Measurements from ENCODE around the gene ARL5C. TPM values are rescaled to one million over a fixed set of nuclear protein-coding genes. Genes with fewer than 3 reads are reported as not detected.

The ARL5C gene
- polyA plus RNA-seq, 1 donor (not counting 4 experiments of a cell fraction or from before 2014, with no cell fraction given), result not detected

- H3K9me3 ChIP-seq (ENCODE audit: control insufficient read depth, low read depth, low read length), result no peaks in the 10 kb centered on the region
- no peak for FAIRE-seq
- H3K79me2 ChIP-seq (ENCODE audit: control insufficient read depth, insufficient read depth, low read length), result peaks cover 40% of the 10 kb centered on the region
Observed at GRCh38 chr17:39196808-39197291, 30.9 kb upstream of the ARL5C start.

GRCh38 chr17:39196241-39196807 lies 30.4 kb upstream of the ARL5C start:
- Histone ChIP-seq H3K79me2 (ENCODE audit: control insufficient read depth, insufficient read depth, low read length) (peaks cover 35% of the 10 kb centered on the region), H3K4me3 (ENCODE audit: control insufficient read depth in 2 of 3, extremely low read depth in 1 of 3, insufficient read depth in 2 of 3, low read depth in 1 of 3, low read length in 3 of 3) (peak overlapping the region; percentile 53 to 75 (median 58)), H3K4me1 (ENCODE audit: control insufficient read depth, extremely low read depth, insufficient read depth, low read length) (peaks cover 15% of the 10 kb centered on the region), H3K9me1 (ENCODE audit: control insufficient read depth, extremely low read depth, insufficient read depth, low read length) (no peaks in the 10 kb centered on the region), H3K27ac (ENCODE audit: control insufficient read depth, insufficient read depth, low read length) (no peak overlapping the region), H3K9ac (ENCODE audit: control insufficient read depth, extremely low read depth, insufficient read depth, low read length) (peak overlapping the region; percentile 39), H2AFZ (ENCODE audit: control insufficient read depth, low read length) (no peak overlapping the region), H3K27me3 (ENCODE audit: control insufficient read depth, extremely low read depth, insufficient read depth, low read length) (no peaks in the 10 kb centered on the region), H3K9me3 (ENCODE audit: control insufficient read depth, low read depth, low read length) (no peaks in the 10 kb centered on the region), H4K20me1 (ENCODE audit: control insufficient read depth, extremely low read depth, insufficient read depth, low read length) (no peaks in the 10 kb centered on the region), H3K4me2 (ENCODE audit: control insufficient read depth, extremely low read depth, insufficient read depth, low read depth, low read length) (peak overlapping the region; percentile 80), H3K36me3 (ENCODE audit: control insufficient read depth in 2 of 2, extremely low read depth in 1 of 2, insufficient read depth in 2 of 2, low read length in 2 of 2) (peaks cover 2 to 17% of the 10 kb centered on the region in 2 experiments)
- no peak for DNase-seq (ENCODE audit: low read depth, low spot score)
- TF ChIP-seq EZH2 (IDR thresholded peaks at IDR 0.05; ENCODE audit: low read length), result no peak
- TF ChIP-seq CTCF (optimal IDR thresholded peaks at IDR 0.05 in 1 of 3, IDR thresholded peaks at IDR 0.05 in 1 of 3, conservative IDR thresholded peaks at IDR 0.05 in 1 of 3; ENCODE audit: extremely low read depth in 1 of 3, insufficient read depth in 2 of 3, low read length in 3 of 3), result no peak
- no peak for FAIRE-seq
- dilution Hi-C loops (cut with MboI; ENCODE audit: extremely low pct_ligation_motif_present, low sequenced_read_pairs), result no loop called here

More at GRCh38 chr17:39196808-39197291, 30.9 kb upstream of the ARL5C start:
- Histone ChIP-seq H4K20me1 (ENCODE audit: control insufficient read depth, extremely low read depth, insufficient read depth, low read length) (no peaks in the 10 kb centered on the region), H3K4me2 (ENCODE audit: control insufficient read depth, extremely low read depth, insufficient read depth, low read depth, low read length) (peak overlapping the region; percentile 80), H3K27me3 (ENCODE audit: control insufficient read depth, extremely low read depth, insufficient read depth, low read length) (no peaks in the 10 kb centered on the region), H2AFZ (ENCODE audit: control insufficient read depth, low read length) (peak overlapping the region; percentile 52), H3K4me1 (ENCODE audit: control insufficient read depth, extremely low read depth, insufficient read depth, low read length) (peaks cover 19% of the 10 kb centered on the region), H3K9me1 (ENCODE audit: control insufficient read depth, extremely low read depth, insufficient read depth, low read length) (no peaks in the 10 kb centered on the region), H3K9ac (ENCODE audit: control insufficient read depth, extremely low read depth, insufficient read depth, low read length) (peak overlapping the region; percentile 66), H3K36me3 (ENCODE audit: control insufficient read depth in 2 of 2, extremely low read depth in 1 of 2, insufficient read depth in 2 of 2, low read length in 2 of 2) (peaks cover under 1 to 14% of the 10 kb centered on the region in 2 experiments), H3K4me3 (ENCODE audit: control insufficient read depth in 2 of 3, extremely low read depth in 1 of 3, insufficient read depth in 2 of 3, low read depth in 1 of 3, low read length in 3 of 3) (peak overlapping the region; percentile 65 to 75 (median 72)), H3K27ac (ENCODE audit: control insufficient read depth, insufficient read depth, low read length) (no peak overlapping the region)
- TF ChIP-seq EZH2 (IDR thresholded peaks at IDR 0.05; ENCODE audit: low read length), result no peak
- TF ChIP-seq CTCF (optimal IDR thresholded peaks at IDR 0.05 in 1 of 3, IDR thresholded peaks at IDR 0.05 in 1 of 3, conservative IDR thresholded peaks at IDR 0.05 in 1 of 3; ENCODE audit: extremely low read depth in 1 of 3, insufficient read depth in 2 of 3, low read length in 3 of 3), result no peak
- DNase-seq (ENCODE audit: low read depth, low spot score), result no peak
- dilution Hi-C loops (cut with MboI; ENCODE audit: extremely low pct_ligation_motif_present, low sequenced_read_pairs), result no loop called here
